NCI-H446 treated with DMSO at 0.1 percent for 48 hours (cell line): ENCODE data around the gene CPN1.

ENCODE experiments used
- DNase-seq: peaks from one replicate; lab custom pipeline; 2025; lab: John Stamatoyannopoulos, UW

Gene CPN1

GRCh38 chr10:99996671-99997648 is 84.7 kb downstream of the CPN1 start:
- DNase-seq: no peak

- DNase-seq: no peak
Measured at GRCh38 chr10:99995713-99996112, 86.0 kb downstream of the CPN1 start.

GRCh38 chr10:99995269-99995668 is 86.4 kb downstream of the CPN1 start:
- no peak for DNase-seq

DNA sequence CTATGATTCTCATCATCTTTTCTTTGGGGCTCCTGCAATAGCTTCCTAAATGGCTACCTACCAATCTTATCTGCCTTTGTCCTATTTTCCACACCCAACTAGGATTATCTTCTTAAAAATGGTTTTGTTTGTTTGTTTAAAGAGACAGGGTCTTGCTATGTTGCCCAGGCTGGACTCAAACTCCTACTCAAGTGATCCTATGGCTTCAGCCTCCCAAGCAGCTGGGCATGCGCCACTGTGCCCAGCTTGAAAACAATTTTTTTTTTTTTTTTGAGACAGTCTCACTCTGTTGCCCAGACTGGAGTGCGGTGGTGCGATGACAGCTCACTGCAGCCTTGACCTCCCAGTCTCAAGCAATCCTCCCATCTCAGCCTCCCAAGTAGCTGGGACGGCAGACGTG is 86.9 kb downstream of the CPN1 start:
- no peak for DNase-seq

- DNase-seq: peak; percentile 57
Measured at GRCh38 chr10:99993701-99994689, 87.7 kb downstream of the CPN1 start.
